LNCaP clone FGC (cell line): Measurements from ENCODE around the gene TSPAN5.
A peak's percentile ranks its signal among the peaks of the same experiment; 100 is the strongest.

Experiments used
- DNase-seq: peaks from one replicate; pipeline ENCODE4 v3.0.0-alpha.2; 2011; ENCODE audit warnings: low read depth
- H3K4me3 ChIP-seq: 2 replicates; pipeline ENCODE4 v1.5.1; 2011; ENCODE audit warnings: mild to moderate bottlenecking, low read depth, low read length, control low read depth
- TF ChIP-seq, protein P1 (sequence below): IDR thresholded peaks from 2 replicates; pipeline ENCODE4 v1.5.1; 2012; ENCODE audit warnings: mild to moderate bottlenecking; ENCODE audit not compliant: control insufficient read depth, insufficient read depth; ENCODE audit errors: extremely low read depth

The TSPAN5 gene

DNA sequence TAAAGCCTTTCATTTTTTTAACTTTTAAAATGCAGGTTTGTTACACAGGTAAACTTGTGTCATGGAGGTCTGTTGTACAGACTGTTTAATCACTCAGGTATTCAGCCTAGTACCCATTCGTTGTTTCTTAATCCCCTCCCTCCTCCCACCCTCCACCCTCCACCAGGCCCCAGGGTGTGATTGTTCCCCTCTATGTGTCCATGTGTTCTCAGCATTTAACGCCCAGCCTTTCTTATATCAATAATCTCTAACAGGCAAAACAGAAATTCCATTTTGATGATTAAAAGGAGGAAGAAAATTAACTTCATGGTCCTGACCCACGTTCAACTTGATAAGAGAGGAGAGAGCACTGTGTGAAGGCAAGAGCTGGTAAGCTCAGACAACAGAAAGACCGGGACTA is 75.1 kb downstream of the TSPAN5 start:
- DNase-seq: no peak
- H3K4me3 ChIP-seq: no peak overlapping the region
- TF ChIP-seq, protein P1, sequence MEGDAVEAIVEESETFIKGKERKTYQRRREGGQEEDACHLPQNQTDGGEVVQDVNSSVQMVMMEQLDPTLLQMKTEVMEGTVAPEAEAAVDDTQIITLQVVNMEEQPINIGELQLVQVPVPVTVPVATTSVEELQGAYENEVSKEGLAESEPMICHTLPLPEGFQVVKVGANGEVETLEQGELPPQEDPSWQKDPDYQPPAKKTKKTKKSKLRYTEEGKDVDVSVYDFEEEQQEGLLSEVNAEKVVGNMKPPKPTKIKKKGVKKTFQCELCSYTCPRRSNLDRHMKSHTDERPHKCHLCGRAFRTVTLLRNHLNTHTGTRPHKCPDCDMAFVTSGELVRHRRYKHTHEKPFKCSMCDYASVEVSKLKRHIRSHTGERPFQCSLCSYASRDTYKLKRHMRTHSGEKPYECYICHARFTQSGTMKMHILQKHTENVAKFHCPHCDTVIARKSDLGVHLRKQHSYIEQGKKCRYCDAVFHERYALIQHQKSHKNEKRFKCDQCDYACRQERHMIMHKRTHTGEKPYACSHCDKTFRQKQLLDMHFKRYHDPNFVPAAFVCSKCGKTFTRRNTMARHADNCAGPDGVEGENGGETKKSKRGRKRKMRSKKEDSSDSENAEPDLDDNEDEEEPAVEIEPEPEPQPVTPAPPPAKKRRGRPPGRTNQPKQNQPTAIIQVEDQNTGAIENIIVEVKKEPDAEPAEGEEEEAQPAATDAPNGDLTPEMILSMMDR: no peak

- no peak for DNase-seq
- TF ChIP-seq, protein P1: no peak
- no peak overlapping the region for H3K4me3 ChIP-seq
Observed at GRCh38 chr4:98581126-98581525, 77.3 kb downstream of the TSPAN5 start.

DNA sequence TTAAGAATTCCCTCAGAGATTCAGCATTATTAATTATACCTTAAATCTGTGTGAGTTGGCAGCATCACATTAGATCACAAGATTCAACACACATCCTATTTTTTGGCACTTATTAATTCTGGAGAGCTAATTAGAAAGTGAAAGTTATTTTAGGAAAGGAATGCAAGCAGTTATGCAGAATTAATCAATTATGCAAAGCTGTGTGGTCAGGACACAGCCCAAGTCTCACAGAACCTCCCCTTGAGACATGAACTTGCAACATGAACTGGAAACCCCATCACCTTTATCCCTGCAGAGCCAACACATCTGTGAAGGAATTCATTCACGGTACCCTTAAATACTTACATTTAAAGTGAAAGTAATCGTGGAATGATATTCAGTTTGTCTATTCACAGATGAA is 80.5 kb downstream of the TSPAN5 start:
- H3K4me3 ChIP-seq: no peak overlapping the region
- DNase-seq: no peak
- TF ChIP-seq, protein P1: no peak

- H3K4me3 ChIP-seq: no peak overlapping the region
- TF ChIP-seq, protein P1: no peak
- DNase-seq: no peak
Observed at GRCh38 chr4:98574816-98575215, 83.6 kb downstream of the TSPAN5 start.

- no peak overlapping the region for H3K4me3 ChIP-seq
- DNase-seq: peak; percentile 58
- TF ChIP-seq, protein P1: no peak
Observed at GRCh38 chr4:98573791-98574190, 84.6 kb downstream of the TSPAN5 start.

DNA sequence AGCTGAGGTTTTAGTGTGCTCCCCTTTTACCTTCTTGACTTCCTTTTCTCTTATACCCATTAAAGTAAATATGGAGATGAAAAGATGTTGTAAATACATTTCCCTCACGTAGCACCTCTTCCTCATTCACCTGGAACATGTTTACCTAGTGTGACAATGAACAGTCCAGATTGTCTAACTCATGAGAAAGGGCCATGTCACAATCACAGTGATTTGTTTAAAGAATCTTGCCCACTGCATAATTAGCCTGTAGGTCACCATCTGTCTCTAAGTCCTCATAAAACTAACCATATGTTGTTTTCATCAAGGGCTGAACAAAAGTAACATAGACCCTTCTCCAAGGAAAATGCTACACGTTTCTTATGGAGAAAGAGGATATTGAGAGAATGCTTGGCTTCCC is 85.7 kb downstream of the TSPAN5 start:
- peak; percentile 6 for DNase-seq
- TF ChIP-seq, protein P1: no peak
- H3K4me3 ChIP-seq: no peak overlapping the region

- DNase-seq: no peak
- TF ChIP-seq, protein P1: no peak
- no peak overlapping the region for H3K4me3 ChIP-seq
Observed at GRCh38 chr4:98571161-98571786, 87.1 kb downstream of the TSPAN5 start.
